Tibial artery (tissue), 4 donors: Measurements from ENCODE around the gene NMT1.

Source experiments
- DNase-seq, 2 donors: peaks; one replicate each; pipeline ENCODE4 v3.0.0-alpha.2; 2019
- H3K27ac ChIP-seq, 2 donors: fragments of 200-600 bp; sonication (generic) in 1 of 2; 1 replicate in 1 of 2; 2 replicates in 1 of 2; pipeline ENCODE4 v1.5.1; 2018 to 2019; ENCODE audit warnings: mild to moderate bottlenecking in 1 of 2
- H3K27me3 ChIP-seq, 2 donors: fragments of 200-600 bp; sonication (generic) in 1 of 2; one replicate each; pipeline versions ENCODE4 v1.5.1 to v1.6.0; 2016 to 2019
- H3K36me3 ChIP-seq, 3 donors: fragments of 200-600 bp; sonication (generic) in 2 of 3; one replicate each; pipeline ENCODE4 v1.5.1; 2016 to 2019; ENCODE audit warnings: mild to moderate bottlenecking in 2 of 3
- H3K4me1 ChIP-seq, 4 donors: fragments of 200-600 bp; sonication (generic) in 2 of 4; 1 replicate in 3 of 4; 2 replicates in 1 of 4; pipeline ENCODE4 v1.5.1; 2016 to 2019
- H3K4me3 ChIP-seq, 2 donors: fragments of 200-600 bp; sonication (generic) in 1 of 2; 1 replicate in 1 of 2; 2 replicates in 1 of 2; pipeline ENCODE4 v1.5.1; 2018 to 2019; ENCODE audit warnings: mild to moderate bottlenecking in 2 of 2
- H3K9me3 ChIP-seq, 3 donors: fragments of 200-600 bp; sonication (generic) in 1 of 3; one replicate each; pipeline ENCODE4 v1.5.1; 2016 to 2019
- CTCF ChIP-seq, 2 experiments: fragments of 200-600 bp in 1 of 2; fragments of 450-650 bp in 1 of 2; IDR thresholded peaks; one replicate each; pipeline ENCODE4 v1.5.1; 2017 to 2019; ENCODE audit warnings: antibody characterized with exemption in 2 of 2, mild to moderate bottlenecking in 1 of 2, moderate library complexity in 1 of 2
- intact Hi-C: fragments of 100-400 bp; cut with DNase I; formaldehyde crosslinking; loops from one replicate; pipeline ENCODE4 v1.15.0; 2023; ENCODE audit warnings: low total_unique reads

Gene NMT1

GRCh38 chr17:45115871-45116270 lies 54.8 kb downstream of the NMT1 start:
- no peak for DNase-seq
- peaks cover 3 to 30% (median 20%) of the 10 kb centered on the region in 4 donors for H3K4me1 ChIP-seq
- no peak for TF ChIP-seq CTCF (IDR thresholded peaks at IDR 0.05)
- H3K36me3 ChIP-seq: peaks cover 42 to 90% (median 79%) of the 10 kb centered on the region in 3 donors
- H3K27me3 ChIP-seq: no peaks in the 10 kb centered on the region
- no peak overlapping the region for H3K4me3 ChIP-seq
- intact Hi-C loops: no loop called here
- H3K27ac ChIP-seq: peak overlapping the region in 1 of 2 donors; percentile 29
- H3K9me3 ChIP-seq: no peaks in the 10 kb centered on the region

GRCh38 chr17:45116434-45117016 lies 55.4 kb downstream of the NMT1 start:
- Histone ChIP-seq H3K4me1 (peaks cover 0 to 28% (median 13%) of the 10 kb centered on the region in 4 donors), H3K27me3 (no peaks in the 10 kb centered on the region), H3K36me3 (peaks cover 42 to 94% (median 79%) of the 10 kb centered on the region in 3 donors), H3K9me3 (no peaks in the 10 kb centered on the region), H3K4me3 (no peak overlapping the region), H3K27ac (peak overlapping the region in 1 of 2 donors; percentile 29)
- DNase-seq: no peak
- no peak for TF ChIP-seq CTCF (IDR thresholded peaks at IDR 0.05)
- intact Hi-C loops: no loop called here

- Histone ChIP-seq H3K27ac (peak overlapping the region in 1 of 2 donors; percentile 29), H3K27me3 (no peaks in the 10 kb centered on the region), H3K4me1 (peaks cover 0 to 28% (median 5%) of the 10 kb centered on the region in 4 donors), H3K4me3 (no peak overlapping the region), H3K9me3 (no peaks in the 10 kb centered on the region), H3K36me3 (peaks cover 40 to 88% (median 76%) of the 10 kb centered on the region in 3 donors)
- intact Hi-C loops: no loop called here
- TF ChIP-seq CTCF (IDR thresholded peaks at IDR 0.05): no peak
- no peak for DNase-seq
Measured at GRCh38 chr17:45117334-45117733, 56.2 kb downstream of the NMT1 start.

- H3K27ac ChIP-seq: no peak overlapping the region
- H3K27me3 ChIP-seq: no peaks in the 10 kb centered on the region
- no peaks in the 10 kb centered on the region for H3K9me3 ChIP-seq
- H3K4me1 ChIP-seq: peaks cover 0 to 28% (median 6%) of the 10 kb centered on the region in 4 donors
- intact Hi-C loops: no loop called here
- no peak for TF ChIP-seq CTCF (IDR thresholded peaks at IDR 0.05)
- H3K36me3 ChIP-seq: peaks cover 32 to 81% (median 69%) of the 10 kb centered on the region in 3 donors
- no peak overlapping the region for H3K4me3 ChIP-seq
- DNase-seq: no peak
Measured at GRCh38 chr17:45117848-45118646, 56.9 kb downstream of the NMT1 start.

GRCh38 chr17:45118691-45119090 lies 57.6 kb downstream of the NMT1 start:
- Histone ChIP-seq H3K9me3 (no peaks in the 10 kb centered on the region), H3K4me3 (no peak overlapping the region), H3K36me3 (peaks cover 27 to 74% (median 63%) of the 10 kb centered on the region in 3 donors), H3K27me3 (no peaks in the 10 kb centered on the region), H3K27ac (no peak overlapping the region), H3K4me1 (peaks cover 0 to 28% (median 11%) of the 10 kb centered on the region in 4 donors)
- DNase-seq: no peak
- intact Hi-C loops: no loop called here
- no peak for TF ChIP-seq CTCF (IDR thresholded peaks at IDR 0.05)
